Measurements from ENCODE around the gene SLC6A12.

SLC6A12 gene

DNA sequence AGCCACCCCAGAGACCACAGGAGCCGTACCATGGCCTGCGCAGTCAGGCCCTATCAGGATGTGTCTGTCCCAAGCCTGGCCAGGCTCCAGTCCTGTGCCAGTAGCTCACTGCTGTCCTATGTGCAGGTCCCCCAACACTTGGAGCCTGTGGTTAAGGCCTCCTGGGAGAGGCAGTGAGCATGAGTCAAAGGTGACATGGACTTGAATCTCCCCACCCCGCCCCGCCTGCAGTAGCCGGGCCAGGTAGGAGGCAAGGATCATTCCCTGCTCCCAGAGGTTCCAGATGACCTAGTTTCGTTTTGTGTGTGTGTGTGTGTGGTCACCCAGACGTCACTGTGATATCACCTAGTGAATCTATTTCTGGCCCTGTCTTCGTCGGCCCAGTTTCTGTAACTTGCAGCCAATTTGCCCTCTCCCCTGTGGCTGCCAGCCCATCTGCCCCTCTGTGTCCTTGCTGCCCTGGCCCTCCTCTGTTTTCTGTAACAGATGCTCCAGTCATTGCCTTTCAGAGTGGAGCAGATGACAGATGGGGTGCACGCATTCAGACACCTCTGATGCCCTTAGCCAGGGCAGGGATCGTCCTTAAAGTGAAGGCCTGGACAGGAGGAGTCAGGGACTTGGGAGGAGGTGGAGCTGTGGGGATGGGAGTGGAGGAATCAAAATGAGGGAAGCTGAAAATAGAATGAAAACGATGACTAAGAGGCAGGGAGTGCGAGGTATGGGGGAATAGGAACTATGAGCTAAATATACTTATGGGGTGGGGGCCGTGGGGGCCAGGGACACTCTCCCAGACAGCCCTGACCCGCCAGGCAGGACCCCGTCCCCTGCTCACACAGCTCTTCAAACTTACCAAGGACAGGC lies 37.4 kb downstream of the SLC6A12 start:
- ATAC-seq: no peak

DNA sequence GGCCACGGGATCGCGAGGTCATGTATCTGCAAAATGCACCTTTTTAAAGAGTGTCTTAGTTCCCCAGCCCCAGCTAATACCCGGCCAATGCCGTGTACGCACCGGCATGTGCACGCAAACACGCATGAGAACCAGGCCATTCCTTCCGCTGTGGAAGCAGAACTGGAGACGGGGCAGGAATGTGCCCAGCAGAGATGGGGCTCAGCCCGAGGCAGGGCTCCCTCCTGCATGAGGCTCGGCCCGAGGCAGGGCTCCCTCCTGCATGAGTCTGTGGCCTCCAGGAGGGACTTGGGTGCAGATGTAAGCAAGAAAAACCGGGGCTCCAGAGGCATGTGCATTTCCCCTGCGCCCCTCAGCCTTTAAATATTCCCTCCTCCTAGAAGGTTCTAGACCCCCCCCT lies 38.2 kb downstream of the SLC6A12 start:
- no peak for ATAC-seq

DNA sequence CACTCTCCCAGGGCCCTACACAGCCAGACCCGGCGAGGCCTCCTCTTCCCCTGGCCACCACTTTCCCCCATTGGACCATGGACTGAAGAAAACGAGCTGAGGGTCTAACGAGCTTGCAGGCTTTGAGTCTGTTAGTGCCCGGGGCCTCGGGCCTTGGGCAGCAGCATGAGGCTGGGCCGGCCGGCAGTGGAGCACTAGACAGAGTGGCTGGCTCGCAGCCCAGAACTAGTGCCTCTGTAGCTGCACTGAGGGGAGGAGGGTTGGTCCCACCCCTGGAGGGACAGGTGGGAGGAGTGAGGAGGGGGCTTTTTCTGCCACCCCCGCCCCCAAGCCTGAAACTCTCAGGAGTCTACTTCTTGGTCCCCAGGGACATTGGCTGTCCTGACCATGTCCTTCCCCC lies 38.7 kb downstream of the SLC6A12 start:
- no peak for ATAC-seq

DNA sequence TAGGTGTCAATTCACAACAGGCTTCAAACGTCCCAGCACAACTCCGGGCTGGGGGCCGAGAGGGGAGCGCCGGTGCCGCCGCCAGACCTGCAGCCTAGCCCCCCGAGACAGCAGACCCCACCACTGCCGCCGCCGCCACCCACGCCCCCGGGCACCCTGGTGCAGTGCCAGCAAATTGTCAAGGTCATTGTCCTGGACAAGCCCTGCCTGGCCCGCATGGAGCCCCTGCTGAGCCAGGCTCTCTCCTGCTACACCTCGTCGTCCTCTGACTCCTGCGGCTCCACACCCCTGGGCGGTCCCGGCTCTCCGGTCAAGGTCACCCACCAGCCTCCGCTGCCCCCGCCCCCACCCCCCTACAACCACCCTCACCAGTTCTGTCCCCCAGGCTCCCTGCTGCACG lies 39.4 kb downstream of the SLC6A12 start:
- no peak for ATAC-seq

DNA sequence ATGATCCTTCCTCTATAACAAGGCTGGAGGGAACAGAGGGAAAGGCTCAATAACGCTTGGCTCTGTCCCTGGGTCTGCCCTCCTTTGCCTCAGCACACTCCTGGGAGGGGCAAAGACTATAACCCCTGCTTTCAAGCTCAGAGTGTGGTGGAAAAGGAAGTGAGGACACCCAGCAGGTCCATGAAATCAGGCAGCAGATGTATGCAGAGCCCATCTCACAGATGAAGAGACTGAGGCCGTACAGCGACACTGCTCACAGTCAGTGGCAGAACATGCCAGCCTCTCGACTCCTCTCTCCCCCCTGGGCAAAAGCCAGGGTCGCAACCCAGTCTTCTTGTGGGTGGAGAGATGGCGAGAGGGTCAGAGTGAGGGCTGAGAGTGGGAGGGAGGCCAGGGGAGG lies 39.8 kb downstream of the SLC6A12 start:
- ATAC-seq: no peak

DNA sequence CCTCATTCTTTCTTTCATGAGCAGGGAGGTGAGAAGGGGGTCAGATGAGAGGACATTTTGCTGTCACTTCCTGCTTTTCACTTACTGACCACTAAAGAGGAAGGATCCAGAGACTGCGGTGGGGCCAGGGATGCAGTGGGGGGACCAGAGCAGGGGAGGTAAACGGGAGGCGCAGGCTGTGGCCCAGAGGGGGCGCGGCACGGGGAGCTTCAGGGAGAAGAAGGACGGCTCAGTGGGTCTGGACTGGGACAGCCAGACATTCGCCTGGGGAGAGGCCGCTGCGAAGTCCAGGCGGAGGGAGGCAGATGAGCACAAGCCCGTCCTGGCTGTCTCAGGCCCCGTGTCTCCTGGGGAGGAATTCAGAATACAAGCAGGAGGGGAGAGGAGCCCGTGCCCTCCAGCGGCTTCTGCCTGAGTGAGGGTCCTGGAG lies 41.2 kb downstream of the SLC6A12 start:
- ATAC-seq: no peak

- ATAC-seq: no peak
Measured at GRCh38 chr12:171743-172676, 41.9 kb downstream of the SLC6A12 start.

DNA sequence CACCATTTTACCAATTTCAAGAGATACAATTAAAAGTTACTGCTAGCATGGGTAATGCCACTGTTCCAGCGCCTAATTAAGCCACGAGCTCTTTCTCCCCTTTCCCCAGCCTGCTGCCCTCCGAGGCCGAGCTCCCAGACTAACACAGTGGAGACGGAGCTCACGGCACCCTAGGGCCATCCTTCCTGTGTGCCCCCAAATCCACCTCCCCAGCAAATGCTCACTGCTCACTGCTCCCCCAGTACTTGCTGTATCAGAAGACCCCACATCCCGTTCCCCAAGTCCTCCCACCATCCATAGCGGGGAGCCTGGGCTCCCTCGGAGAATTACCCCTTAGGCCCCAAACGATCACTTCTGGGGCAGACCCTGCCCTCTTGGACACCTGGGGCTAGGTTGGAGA lies 42.7 kb downstream of the SLC6A12 start:
- ATAC-seq: no peak

- no peak for ATAC-seq
Measured at GRCh38 chr12:170371-171225, 43.4 kb downstream of the SLC6A12 start.

DNA sequence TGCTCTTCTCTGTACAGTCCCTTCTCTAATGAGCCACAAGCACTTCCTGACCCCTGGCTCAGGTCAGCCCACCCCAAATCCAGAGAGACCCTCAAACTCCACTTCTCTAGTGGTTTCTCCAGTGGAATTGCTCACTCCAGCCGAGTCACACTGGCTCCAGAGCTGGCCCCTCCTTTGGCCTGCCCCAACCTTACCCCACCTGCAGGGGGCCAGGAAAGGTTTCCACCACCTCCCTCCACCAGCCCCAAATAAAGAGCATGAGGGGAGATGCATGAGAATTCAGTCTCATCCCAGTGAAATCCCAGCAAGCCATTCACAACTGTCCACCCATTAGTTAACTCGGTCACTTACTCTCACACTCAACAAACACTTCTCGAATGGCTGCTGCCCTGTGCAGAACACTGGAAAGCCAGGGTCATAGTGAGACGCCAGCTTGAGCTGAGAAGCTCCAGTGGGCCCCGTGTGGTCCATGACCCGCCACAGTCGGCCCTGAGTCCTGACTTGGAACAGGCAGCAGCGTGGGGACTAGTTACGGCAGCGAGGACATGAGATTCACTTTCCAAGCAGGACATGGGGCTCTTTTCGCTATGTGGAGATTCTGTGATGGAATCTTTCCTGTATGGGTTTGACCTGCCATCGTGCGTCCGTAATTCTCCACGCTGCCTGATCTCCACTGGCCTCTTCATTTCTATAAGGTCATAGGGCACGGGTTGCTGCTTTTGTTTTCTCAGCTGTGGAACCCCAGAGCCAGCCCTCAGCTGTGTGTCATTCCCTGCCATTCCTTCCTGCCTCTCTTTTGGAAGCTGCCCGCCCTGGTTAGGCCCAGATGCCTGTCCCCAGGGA lies 44.2 kb downstream of the SLC6A12 start:
- no peak for ATAC-seq

- ATAC-seq: no peak
Measured at GRCh38 chr12:168763-169525, 45.0 kb downstream of the SLC6A12 start.

DNA sequence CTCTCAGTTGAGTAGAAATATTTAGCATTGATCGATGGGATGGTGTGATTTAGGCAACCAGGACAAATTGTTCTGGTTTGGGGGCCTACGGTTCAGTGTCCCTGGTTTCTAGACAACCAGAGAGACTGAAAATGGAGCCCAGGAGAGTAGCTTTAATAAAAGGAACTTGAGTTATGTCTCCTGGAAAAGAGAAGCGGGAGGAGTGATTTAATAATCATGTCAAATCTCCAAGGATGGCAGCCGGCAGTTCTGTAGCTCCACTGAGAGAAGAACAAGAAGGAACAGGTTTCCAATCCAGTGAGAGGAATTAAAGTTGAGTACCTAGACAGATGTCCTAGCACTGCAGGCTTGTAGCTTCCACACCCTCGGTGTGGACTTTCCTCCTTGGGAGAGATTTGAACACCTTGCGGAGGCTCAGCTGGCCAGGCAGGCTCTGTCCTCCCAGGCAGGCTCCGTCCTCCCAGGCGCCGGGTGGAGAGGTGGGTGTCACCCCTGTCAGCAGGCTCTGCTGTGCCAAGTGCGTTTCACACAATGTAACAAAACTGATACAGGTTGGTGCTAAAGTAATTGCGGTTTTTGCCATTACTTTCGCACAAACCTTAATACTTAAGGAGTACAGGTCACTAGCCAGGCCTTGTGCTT lies 45.9 kb downstream of the SLC6A12 start:
- no peak for ATAC-seq

DNA sequence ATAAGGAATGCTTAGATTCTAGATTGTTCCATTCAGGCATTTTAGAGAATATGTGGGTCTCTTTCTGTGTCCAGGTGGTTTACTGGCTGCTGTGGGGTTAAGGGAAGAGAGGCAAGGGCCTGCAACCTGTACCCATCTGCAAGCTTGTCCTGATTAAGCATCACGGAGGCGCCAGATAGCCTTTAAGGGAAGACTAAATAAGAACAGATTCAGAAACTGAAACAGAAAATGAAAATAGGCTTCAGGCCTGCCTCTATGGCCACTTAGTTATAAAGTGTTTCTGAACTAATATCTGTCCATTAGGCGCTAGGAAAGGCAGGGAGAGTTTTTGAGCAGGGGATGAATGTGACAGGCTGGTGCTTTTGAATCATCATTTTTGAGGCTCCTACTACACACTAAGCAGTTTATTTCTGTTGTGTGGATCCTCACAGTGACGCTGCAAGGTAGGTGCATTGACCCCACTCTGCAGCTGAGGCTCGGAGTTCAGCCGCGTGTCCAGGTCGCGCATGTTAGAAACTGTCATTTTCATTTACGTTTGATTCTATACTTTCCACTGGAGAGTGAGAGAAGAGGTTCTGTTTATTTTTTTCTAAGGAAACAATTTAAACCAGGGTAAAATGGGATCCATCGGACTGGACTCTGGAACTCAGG lies 47.4 kb downstream of the SLC6A12 start:
- no peak for ATAC-seq

DNA sequence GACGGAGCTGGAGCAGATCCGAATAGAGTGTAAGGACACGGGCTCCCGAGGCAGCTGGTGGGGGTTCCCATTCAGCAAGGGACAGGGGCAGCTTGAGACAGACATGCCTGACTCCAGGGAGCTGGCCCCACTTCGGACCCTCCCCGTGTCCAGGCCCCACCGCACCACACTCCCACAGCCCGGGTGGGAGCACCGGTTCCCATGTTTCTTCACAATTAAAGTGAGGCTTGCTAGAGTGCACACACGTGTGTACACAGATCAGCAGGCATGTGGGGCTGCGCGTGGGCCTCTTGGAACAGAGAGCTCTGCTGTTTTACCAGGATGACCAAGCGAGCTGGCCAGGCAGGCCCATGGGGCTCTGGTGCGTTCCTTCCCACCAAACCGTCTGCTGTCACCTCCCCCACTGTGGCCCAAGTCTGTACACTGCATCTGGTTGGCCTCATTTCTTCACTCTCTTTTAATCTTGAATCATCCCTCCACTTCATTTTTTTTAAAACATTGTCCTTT lies 48.0 kb downstream of the SLC6A12 start:
- no peak for ATAC-seq

DNA sequence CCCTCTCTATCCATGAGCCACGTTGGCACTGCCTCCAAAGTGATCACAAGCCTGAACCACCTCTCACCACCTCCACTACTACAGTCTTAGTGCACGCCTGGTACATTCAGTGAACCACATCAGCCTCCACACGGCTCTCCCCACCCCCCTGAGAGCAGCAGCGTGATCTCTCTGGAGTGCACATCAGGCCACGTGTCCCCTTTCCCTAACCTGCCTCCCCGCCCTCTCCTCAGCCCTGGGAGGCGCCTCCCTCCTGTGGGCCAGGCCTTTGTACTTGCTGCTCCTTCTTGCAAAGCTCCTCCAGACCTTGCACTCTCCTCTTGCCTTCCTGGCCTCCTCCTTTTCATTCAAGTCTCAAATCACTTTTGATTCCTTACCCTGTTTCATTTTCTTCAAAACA lies 49.8 kb downstream of the SLC6A12 start:
- ATAC-seq: no peak

GRCh38 chr12:163406-163986 lies 50.5 kb downstream of the SLC6A12 start:
- no peak for ATAC-seq

- no peak for ATAC-seq
Measured at GRCh38 chr12:162467-163307, 51.3 kb downstream of the SLC6A12 start.

GRCh38 chr12:161823-162222 lies 52.1 kb downstream of the SLC6A12 start:
- no peak for ATAC-seq

Measured in activated CD4-positive, CD25-positive, alpha-beta regulatory T cell treated with anti-CD3 and anti-CD28 coated beads, Interleukin-2, amount 50 U/mL, for 24 hours (primary cell).